GM13976 (cell line): ENCODE data around the gene CAND2.

ENCODE experiments used
- DNase-seq: peaks from one replicate; pipeline ENCODE4 v3.0.0; 2012; ENCODE audit warnings: low spot score
- CTCF ChIP-seq: IDR thresholded peaks from 2 replicates; pipeline ENCODE4 v1.5.1; 2012; ENCODE audit warnings: borderline replicate concordance, mild to moderate bottlenecking; ENCODE audit not compliant: insufficient read depth; ENCODE audit errors: extremely low read depth, missing control alignments, control extremely low read depth
- in situ Hi-C: fragments of 300-500 bp; cut with MboI; formaldehyde crosslinking; loops from one replicate; pipeline ENCODE4 v1.12.0; 2022; ENCODE audit warnings: low sequenced_read_pairs, mixed read lengths, inconsistent platforms; ENCODE audit not compliant: unreplicated experiment

Gene CAND2

DNA sequence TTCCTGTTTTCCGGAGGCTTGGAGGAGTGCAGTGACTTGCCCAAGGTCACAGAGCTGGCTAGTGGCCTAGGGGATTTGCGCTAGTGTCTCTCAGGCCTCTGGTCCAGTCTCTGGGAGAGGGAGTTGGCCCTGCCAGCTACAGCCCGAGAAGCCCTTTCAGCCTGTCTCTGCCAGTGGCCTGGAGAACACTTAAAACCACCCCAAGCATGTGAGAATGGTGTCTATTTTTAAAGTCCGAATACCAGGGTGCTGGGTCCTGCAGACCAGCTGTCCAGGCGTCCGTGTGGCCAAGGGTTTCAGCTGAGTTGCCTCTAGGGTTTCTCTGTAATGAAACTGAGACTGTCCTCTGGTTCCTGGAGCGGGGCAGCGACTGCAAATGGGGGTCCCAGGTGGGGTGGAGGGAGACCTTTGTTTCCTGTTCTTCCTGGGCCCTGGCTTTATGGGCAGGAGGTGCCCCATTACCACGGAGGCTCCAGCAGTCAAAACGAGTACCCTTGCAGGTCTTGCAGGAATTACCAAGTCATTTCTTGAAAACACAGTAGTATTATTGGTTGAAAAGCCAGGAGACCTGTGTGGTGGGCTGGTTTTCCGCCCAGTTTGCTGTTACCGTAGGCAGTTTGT lies 2.2 kb downstream of the CAND2 start:
- no peak for DNase-seq
- in situ Hi-C loops = no loop called here
- TF ChIP-seq CTCF = no peak

DNA sequence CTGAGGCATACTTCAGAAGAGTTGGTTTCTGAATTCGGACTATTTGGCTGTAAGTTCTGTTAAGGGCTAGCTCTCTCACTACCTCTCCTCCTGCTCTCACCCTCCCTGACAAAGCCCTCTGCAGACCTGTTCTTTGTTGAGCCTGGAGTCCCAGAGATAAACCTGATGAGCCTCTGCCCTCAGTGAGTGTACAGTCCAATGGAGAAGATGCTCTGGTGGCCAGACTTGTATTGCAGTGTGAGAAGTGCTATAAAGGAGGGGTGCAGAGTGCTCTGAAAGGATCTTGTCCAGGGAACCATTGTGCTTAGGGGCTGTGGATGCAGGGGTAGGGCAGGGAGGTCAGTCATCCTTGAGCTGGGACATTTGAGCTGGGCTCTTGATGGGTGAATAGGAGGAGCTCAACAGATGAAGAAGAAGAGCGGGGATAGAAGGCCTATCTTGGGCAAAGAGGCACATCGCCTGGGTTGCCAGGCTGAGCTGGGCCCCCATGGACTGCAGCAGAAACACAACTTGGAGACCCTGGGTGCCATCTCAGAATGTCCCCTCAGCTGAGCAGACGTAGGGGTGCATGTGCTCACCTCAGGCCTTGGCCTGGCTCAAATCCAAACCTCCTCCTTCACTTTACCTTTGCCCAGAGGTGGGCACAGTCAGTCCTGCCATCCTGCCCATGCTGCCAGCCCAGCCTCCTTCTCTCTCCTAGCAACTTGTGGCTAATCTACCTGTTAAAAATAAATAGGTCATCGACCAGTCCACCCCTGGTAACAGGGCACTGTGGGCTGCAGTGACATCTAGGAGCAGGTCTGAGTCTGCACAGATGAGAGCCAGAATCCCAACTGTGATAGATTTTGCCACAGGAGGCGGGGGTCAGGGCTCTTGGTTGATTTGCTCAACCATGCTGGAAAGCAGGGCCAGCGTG lies 3.3 kb downstream of the CAND2 start:
- TF ChIP-seq CTCF = no peak
- in situ Hi-C loops = no loop called here
- DNase-seq = no peak

DNA sequence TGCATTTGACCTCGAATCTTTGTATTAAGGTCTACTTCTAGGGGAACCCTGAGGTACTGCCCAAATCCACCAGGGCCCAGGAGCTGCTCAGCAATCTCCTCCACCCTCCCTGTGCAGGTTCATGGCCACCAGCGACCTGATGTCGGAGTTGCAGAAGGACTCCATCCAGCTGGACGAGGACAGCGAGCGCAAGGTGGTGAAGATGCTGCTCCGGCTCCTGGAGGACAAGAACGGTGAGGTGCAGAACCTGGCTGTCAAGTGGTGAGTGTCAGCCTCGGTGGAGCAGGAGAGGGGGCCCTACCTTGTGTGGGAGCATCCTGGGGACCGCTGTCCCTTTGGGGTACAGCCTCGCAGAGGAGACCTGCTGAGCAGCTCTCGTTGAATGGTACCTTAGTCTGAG lies 6.9 kb downstream of the CAND2 start:
- in situ Hi-C loops = no loop called here
- no peak for TF ChIP-seq CTCF
- DNase-seq = no peak

DNA sequence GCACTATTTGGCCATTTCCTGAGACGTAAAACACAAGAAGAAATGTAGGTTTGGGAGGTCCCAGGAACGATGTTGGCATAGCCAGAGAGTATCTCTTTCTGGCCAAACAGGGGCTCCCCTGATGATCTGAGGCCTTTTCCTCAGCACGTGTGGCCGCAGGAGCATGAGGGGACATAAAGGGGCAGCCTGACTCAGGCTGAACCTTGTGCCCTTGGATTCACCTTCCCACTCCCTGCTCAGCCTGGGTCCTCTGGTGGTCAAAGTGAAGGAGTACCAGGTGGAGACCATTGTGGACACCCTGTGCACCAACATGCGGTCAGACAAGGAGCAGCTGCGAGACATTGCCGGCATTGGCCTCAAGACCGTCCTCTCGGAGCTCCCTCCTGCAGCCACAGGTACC lies 10.6 kb downstream of the CAND2 start:
- in situ Hi-C loops = no loop called here
- TF ChIP-seq CTCF = no peak
- no peak for DNase-seq

DNA sequence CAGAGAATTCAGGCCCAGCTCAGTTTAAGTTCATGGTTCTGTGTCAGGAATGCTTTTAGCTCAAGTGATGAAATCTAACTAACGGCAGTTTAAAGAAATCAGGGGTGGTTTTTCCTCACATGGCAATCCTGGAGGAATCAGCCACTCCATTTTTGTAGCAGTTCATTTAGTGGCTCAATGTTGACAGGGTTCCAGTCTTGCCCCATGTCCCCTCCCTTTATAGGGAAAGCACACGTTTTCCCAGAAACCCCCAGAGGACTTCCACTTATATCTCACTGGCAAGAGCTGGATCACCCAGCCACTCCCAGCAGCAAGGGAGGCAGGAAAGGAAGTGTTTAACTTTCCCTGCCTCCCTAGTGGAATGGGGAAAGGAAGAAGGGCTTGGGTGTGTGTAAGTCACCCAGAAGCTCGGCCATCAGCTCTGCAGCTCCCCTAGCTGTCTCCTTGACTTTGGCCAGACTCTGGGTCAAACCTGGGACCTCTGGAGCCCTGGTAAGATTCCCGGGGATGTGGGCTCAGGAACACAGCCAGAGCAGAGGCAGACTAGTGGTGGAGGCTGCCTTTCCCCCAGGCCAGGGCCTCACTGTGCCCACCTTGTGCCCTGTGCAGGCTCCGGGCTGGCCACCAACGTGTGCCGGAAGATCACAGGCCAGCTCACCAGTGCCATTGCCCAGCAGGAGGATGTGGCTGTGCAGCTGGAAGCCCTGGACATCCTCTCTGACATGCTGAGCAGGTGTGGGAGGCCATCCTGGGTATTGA lies 11.3 kb downstream of the CAND2 start:
- in situ Hi-C loops = no loop called here
- no peak for DNase-seq
- TF ChIP-seq CTCF = no peak

- TF ChIP-seq CTCF = no peak
- in situ Hi-C loops = no loop called here
- DNase-seq = no peak
Observed at GRCh38 chr3:12808587-12808986, 12.1 kb downstream of the CAND2 start.
